ENCODE data around the gene RIPPLY2. TPM values are rescaled to one million over a fixed set of nuclear protein-coding genes. Genes with fewer than 3 reads are reported as not detected.

The RIPPLY2 gene
- total and polyA plus RNA-seq, 9 of the 15 experiments (the other 6 are each of a cell fraction or from before 2014, with no cell fraction given): not detected

- peak; percentile 44 for TF ChIP-seq MTA1 (IDR thresholded peaks at IDR 0.05; ENCODE audit: borderline replicate concordance)
- TF ChIP-seq PYGO2 (tag; IDR thresholded peaks at IDR 0.05): peak; percentile 57; the same call in 1 of the 2 replicates
- TF ChIP-seq GABPB1 (CRISPR knock-in tag; IDR thresholded peaks at IDR 0.05): peak; percentile 90
- no peak for TF ChIP-seq ZNF57 (CRISPR knock-in tag; IDR thresholded peaks at IDR 0.05)
- no peak for TF ChIP-seq NFYB (IDR thresholded peaks at IDR 0.05; ENCODE audit: extremely low read depth, insufficient read length)
- TF ChIP-seq SMARCB1 (IDR thresholded peaks at IDR 0.05; ENCODE audit: insufficient read length, low read depth): no peak
- TF ChIP-seq MLLT1 (IDR thresholded peaks at IDR 0.05): peak; percentile 74 to 80; a peak in 2 of 4 replicates
- peak; percentile 95 for TF ChIP-seq KDM5B (IDR thresholded peaks at IDR 0.05; ENCODE audit: insufficient replicate concordance, low read depth, low read length)
- TF ChIP-seq MAFF (IDR thresholded peaks at IDR 0.05; ENCODE audit: low read length): no peak
- TF ChIP-seq OTX1 (CRISPR knock-in tag; IDR thresholded peaks at IDR 0.05): peak; percentile 65; the same call in 1 of the 2 replicates
- peak; percentile 89 for TF ChIP-seq ZBTB9 (CRISPR knock-in tag; IDR thresholded peaks at IDR 0.05)
- peak; percentile 72; the same call in 1 of the 2 replicates for TF ChIP-seq NBN (IDR thresholded peaks at IDR 0.05; ENCODE audit: low read depth)
- no peak for TF ChIP-seq KLF10 (CRISPR knock-in tag; IDR thresholded peaks at IDR 0.05)
- no peak for TF ChIP-seq ZNF76 (CRISPR knock-in tag; IDR thresholded peaks at IDR 0.05; ENCODE audit: borderline replicate concordance)
- TF ChIP-seq NCOR1 (IDR thresholded peaks at IDR 0.05): no peak; the same call in 1 of the 2 replicates
- TF ChIP-seq ZNF133 (CRISPR knock-in tag; IDR thresholded peaks at IDR 0.05): no peak
- peak; percentile 95 for TF ChIP-seq GMEB1 (CRISPR knock-in tag; IDR thresholded peaks at IDR 0.05)
- TF ChIP-seq ZSCAN32 (CRISPR knock-in tag; IDR thresholded peaks at IDR 0.05): no peak
- TF ChIP-seq ZNF280A (IDR thresholded peaks at IDR 0.05; ENCODE audit: low read depth, partially characterized antibody): no peak
- no peak for TF ChIP-seq GTF2A2 (tag; IDR thresholded peaks at IDR 0.05)
- TF ChIP-seq HNRNPK (IDR thresholded peaks at IDR 0.05; ENCODE audit: low read depth, low read length, poor library complexity, severe bottlenecking): no peak
- peak; percentile 55; the same call in 1 of the 2 replicates for TF ChIP-seq KLF1 (tag; IDR thresholded peaks at IDR 0.05)
- TF ChIP-seq SAFB (IDR thresholded peaks at IDR 0.05; ENCODE audit: borderline replicate concordance, low read depth, low read length): no peak
Observed at GRCh38 chr6:83859410-83860358, 6.5 kb downstream of the RIPPLY2 start, which contains the start of gene CYB5R4 (continued).
